GM12872 (cell line): ENCODE results near the gene GALNT7.

Source experiments
- CTCF ChIP-seq: IDR thresholded peaks from 3 replicates; pipeline ENCODE4 v1.5.1; 2011; ENCODE audit warnings: low read depth, mild to moderate bottlenecking, low read length, moderate library complexity; ENCODE audit not compliant: insufficient read depth

GALNT7 gene

GRCh38 chr4:173174594-173175012, 6.0 kb downstream of the GALNT7 start:
- TF ChIP-seq CTCF: no peak

DNA sequence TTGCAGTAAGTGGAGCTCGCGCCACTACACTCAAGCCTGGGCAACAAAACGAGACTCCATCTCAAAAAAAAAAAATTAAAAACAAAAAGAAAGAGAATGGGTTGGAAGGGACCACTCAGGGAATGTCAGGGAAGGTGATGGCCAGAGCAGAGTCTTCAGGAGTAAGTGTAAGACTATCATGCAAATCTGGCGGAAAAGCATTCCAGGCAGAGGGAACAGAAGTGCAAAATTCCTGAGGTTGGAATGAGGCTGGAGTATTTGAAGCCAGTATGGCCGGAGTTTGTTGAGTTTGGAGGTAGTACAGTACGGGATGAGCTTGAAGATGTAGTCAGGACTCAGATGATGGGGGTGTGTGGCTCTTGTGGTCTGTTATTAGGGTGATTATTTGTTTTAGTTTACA, 7.4 kb downstream of the GALNT7 start:
- no peak for TF ChIP-seq CTCF

GRCh38 chr4:173177232-173177631, 8.6 kb downstream of the GALNT7 start:
- no peak for TF ChIP-seq CTCF

GRCh38 chr4:173178144-173178543, 9.5 kb downstream of the GALNT7 start:
- TF ChIP-seq CTCF: no peak

- TF ChIP-seq CTCF: no peak
Measured at GRCh38 chr4:173181848-173182247, 13.2 kb downstream of the GALNT7 start.

GRCh38 chr4:173182403-173182802, 13.8 kb downstream of the GALNT7 start:
- TF ChIP-seq CTCF: no peak

DNA sequence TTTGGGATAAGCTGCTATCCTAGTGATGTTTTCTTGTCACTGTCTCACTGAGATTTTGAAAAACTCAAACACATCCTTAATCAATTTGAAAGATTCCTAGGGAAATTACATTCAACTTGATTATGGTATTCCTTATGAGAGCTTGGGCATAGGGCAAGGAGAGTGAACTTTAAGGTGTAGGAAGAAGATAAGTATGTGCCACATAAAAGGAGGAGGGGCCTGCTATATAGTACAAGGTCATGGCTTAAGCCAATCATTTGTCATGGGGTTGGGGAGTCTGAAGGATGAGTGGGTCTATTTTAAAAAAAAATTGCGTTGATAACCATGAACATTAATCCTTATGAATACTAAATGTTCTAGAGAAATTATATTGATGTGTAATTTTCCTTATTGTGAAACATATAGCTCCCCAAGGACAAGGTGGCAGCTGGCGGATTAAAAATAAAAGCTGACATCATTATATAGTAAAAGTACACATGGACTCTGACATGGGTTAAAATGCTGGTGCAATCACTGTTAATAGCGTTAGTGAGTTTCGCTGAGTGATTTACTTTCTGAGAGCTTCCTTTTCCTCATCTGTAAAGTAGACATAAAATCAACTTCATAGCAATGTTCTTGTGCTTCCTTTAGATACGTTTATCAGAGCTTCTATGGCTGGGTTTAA, 17.4 kb downstream of the GALNT7 start:
- TF ChIP-seq CTCF: no peak
